IMR-90 (cell line): ENCODE data around the gene ZFAND6. TPM values are rescaled to one million over a fixed set of nuclear protein-coding genes. Genes with fewer than 3 reads are reported as not detected.

Source experiments
- ATAC-seq: fragments of 200-7000 bp; cut with Tn5 transposase; 2 replicates; pipeline ENCODE4 v1.9.1; 2020; ENCODE audit warnings: low read depth, mild to moderate bottlenecking, moderate library complexity
- BruUV-seq: library from RNA; stranded (reverse); fragments of 400-500 nt; replicated peaks from 2 replicates; lab custom pipeline; 2021; lab: Mats Ljungman, UMichigan
- CTCF ChIA-PET: fragments of 300-600 bp; formaldehyde crosslinking; extraction: SDS; loops from one replicate; lab custom pipeline; 2021; ENCODE audit warnings: antibody characterized with exemption; lab: Yijun Ruan, JAX
- POLR2A ChIA-PET: fragments of 300-600 bp; sonication (Branson Sonifier 250); formaldehyde crosslinking; loops from one replicate; lab custom pipeline; 2022; ENCODE audit warnings: antibody characterized with exemption; ENCODE audit not compliant: unreplicated experiment; lab: Charles Lee
- DNase-seq: peaks from one replicate; pipeline ENCODE4 v3.0.0; 2013
- H2AFZ ChIP-seq: replicated peaks from 2 replicates; pipeline ENCODE3; 2013; ENCODE audit warnings: low read length, mild to moderate bottlenecking; ENCODE audit not compliant: poor library complexity
- H2AK5ac ChIP-seq: 2 replicates; pipeline ENCODE4 v1.6.1; 2013; ENCODE audit warnings: low read depth, low read length, inconsistent platforms
- H2AK9ac ChIP-seq: replicated peaks from 2 replicates; pipeline ENCODE3; 2013; ENCODE audit warnings: mild to moderate bottlenecking, low read depth, low read length, moderate library complexity; ENCODE audit not compliant: poor library complexity
- H2BK120ac ChIP-seq: 2 replicates; pipeline ENCODE4 v1.6.1; 2013; ENCODE audit warnings: low read depth, low read length, inconsistent platforms
- H2BK15ac ChIP-seq: 3 replicates; pipeline ENCODE4 v1.6.1; 2013; ENCODE audit warnings: low read depth, low read length, inconsistent platforms
- H2BK20ac ChIP-seq: 2 replicates; pipeline ENCODE4 v1.6.1; 2013; ENCODE audit warnings: low read depth, mild to moderate bottlenecking, inconsistent platforms, low read length, moderate library complexity
- H2BK5ac ChIP-seq: 2 replicates; pipeline ENCODE4 v1.6.1; 2013; ENCODE audit warnings: mild to moderate bottlenecking, low read depth, low read length, inconsistent platforms; ENCODE audit not compliant: poor library complexity, severe bottlenecking
- H3K14ac ChIP-seq: replicated peaks from 2 replicates; pipeline ENCODE4 v1.6.1; 2013; ENCODE audit warnings: low read depth, low read length, inconsistent platforms
- H3K18ac ChIP-seq: 2 replicates; pipeline ENCODE4 v1.6.1; 2013; ENCODE audit warnings: low read depth, low read length, control low read depth
- H3K23ac ChIP-seq: 2 replicates; pipeline ENCODE4 v1.6.1; 2013; ENCODE audit warnings: low read depth, low read length, inconsistent platforms
- H3K27ac ChIP-seq: 2 replicates; pipeline ENCODE4 v1.5.1; 2013; ENCODE audit warnings: mild to moderate bottlenecking, control low read depth, low read length; ENCODE audit not compliant: insufficient read depth
- H3K27me3 ChIP-seq: 2 replicates; pipeline ENCODE4 v1.6.1; 2013; ENCODE audit warnings: low read length; ENCODE audit not compliant: control insufficient read depth, insufficient read depth
- H3K36me3 ChIP-seq: 2 replicates; pipeline ENCODE4 v1.6.1; 2013; ENCODE audit warnings: low read length, mixed read lengths; ENCODE audit not compliant: control insufficient read depth, insufficient read depth
- H3K4ac ChIP-seq: 2 replicates; pipeline ENCODE4 v1.6.1; 2013; ENCODE audit warnings: low read depth, low read length, inconsistent platforms
- H3K4me1 ChIP-seq: 2 replicates; pipeline ENCODE4 v1.6.1; 2013; ENCODE audit warnings: low read length, mixed read lengths; ENCODE audit not compliant: control insufficient read depth, insufficient read depth
- H3K4me2 ChIP-seq: 2 replicates; pipeline ENCODE4 v1.6.1; 2013; ENCODE audit warnings: low read depth, mild to moderate bottlenecking, control low read depth, low read length, moderate library complexity
- H3K4me3 ChIP-seq: 2 replicates; pipeline ENCODE4 v1.5.1; 2013; ENCODE audit warnings: low read depth, mild to moderate bottlenecking, control low read depth, low read length, moderate library complexity; ENCODE audit not compliant: insufficient read depth
- H3K56ac ChIP-seq: 2 replicates; pipeline ENCODE4 v1.6.1; 2013; ENCODE audit warnings: low read length, inconsistent platforms; ENCODE audit not compliant: insufficient read depth; ENCODE audit errors: extremely low read depth
- H3K79me1 ChIP-seq, 2 experiments: 2 replicates each; pipeline ENCODE4 v1.6.1; 2013; ENCODE audit warnings: low read length in 2 of 2, inconsistent platforms in 1 of 2, low read depth in 1 of 2
- H3K9ac ChIP-seq: 2 replicates; pipeline ENCODE4 v1.6.1; 2013; ENCODE audit warnings: low read depth, low read length, control low read depth
- H3K9me1 ChIP-seq: 2 replicates; pipeline ENCODE4 v1.6.1; 2013; ENCODE audit warnings: low read length, inconsistent platforms; ENCODE audit not compliant: insufficient read depth
- H3K9me3 ChIP-seq: 2 replicates; pipeline ENCODE4 v1.6.1; 2013; ENCODE audit warnings: low read length; ENCODE audit not compliant: control insufficient read depth, insufficient read depth
- H4K20me1 ChIP-seq: 2 replicates; pipeline ENCODE4 v1.6.1; 2013; ENCODE audit warnings: low read length, inconsistent platforms; ENCODE audit not compliant: insufficient read depth
- H4K5ac ChIP-seq: 2 replicates; pipeline ENCODE4 v1.6.1; 2013; ENCODE audit warnings: mild to moderate bottlenecking, low read depth, low read length, control low read depth
- H4K8ac ChIP-seq, 2 experiments: 2 replicates each; pipeline ENCODE4 v1.6.1; 2013; ENCODE audit warnings: low read depth in 2 of 2, low read length in 2 of 2, control low read depth in 1 of 2, inconsistent platforms in 1 of 2
- H4K91ac ChIP-seq: 2 replicates; pipeline ENCODE4 v1.6.1; 2013; ENCODE audit warnings: low read depth, low read length, inconsistent platforms; ENCODE audit not compliant: insufficient read depth
- MAFK ChIP-seq: IDR thresholded peaks from 2 replicates; pipeline ENCODE4 v1.6.1; 2012; ENCODE audit warnings: low read depth, low read length, improper control_type of control experiment
- SMC3 ChIP-seq: fragments of 150-350 bp; IDR thresholded peaks from 2 replicates; pipeline ENCODE4 v1.6.1; 2016; ENCODE audit warnings: low read depth, mild to moderate bottlenecking, antibody characterized with exemption, low read length, moderate library complexity
- WGBS, 2 experiments: methylation state at CpG; one replicate each; pipeline versions ENCODE4 v1.1.5 to v1.1.7; 2013; ENCODE audit warnings: missing lambda C conversion rate in 2 of 2; ENCODE audit not compliant: insufficient read length in 1 of 2; ENCODE audit errors: extremely low coverage in 2 of 2; 5-methylcytosine and 5-hydroxymethylcytosine counted together
- dilution Hi-C: fragments of 300-500 bp; cut with HindIII; formaldehyde crosslinking; loops from one replicate; pipeline ENCODE4 v1.14.3; 2018; ENCODE audit warnings: low sequenced_read_pairs; ENCODE audit not compliant: unreplicated experiment
- in situ Hi-C: fragments of 300-500 bp; cut with MboI; formaldehyde crosslinking; loops from 3 replicates; pipeline ENCODE4 v1.14.3; 2019; ENCODE audit warnings: low sequenced_read_pairs, inconsistent platforms, mixed read lengths
- intact Hi-C: fragments of 100-400 bp; cut with micrococcal nuclease; formaldehyde crosslinking; loops from 2 replicates; pipeline ENCODE4 v1.10.0; 2022
- polyA plus RNA-seq, 3 experiments: library from polyadenylated mRNA; depleted of rRNA; stranded (reverse); fragments of >200 nt; gene quantifications; 2 replicates each; pipeline ENCODE4 v1.2.3, GENCODE V29; 2012; ENCODE audit warnings: low replicate concordance in 1 of 3
- total RNA-seq: library from RNA; depleted of rRNA; stranded (reverse); fragments of >200 nt; gene quantifications from 2 replicates; pipeline ENCODE4 v1.2.3, GENCODE V29; 2012

Gene ZFAND6
- total and polyA plus RNA-seq, 2 of the 4 experiments (the other 2 are of a cell fraction): 77.5 to 96.4 TPM

GRCh38 chr15:80073197-80073596 lies 13.7 kb downstream of the ZFAND6 start:
- Histone ChIP-seq H4K20me1 (peaks cover 15% of the 10 kb centered on the region; the same call in 1 of the 2 replicates), H3K4me2 (peak overlapping the region; percentile 94), H3K36me3 (no peaks in the 10 kb centered on the region), H3K4me3 (peak overlapping the region; percentile 47; the same call in 1 of the 2 replicates), H4K91ac (no peak overlapping the region), H3K56ac (no peak overlapping the region), H3K4ac (no peak overlapping the region), H3K9me3 (no peaks in the 10 kb centered on the region), H3K79me1 (peaks cover 3 to 43% of the 10 kb centered on the region in 2 experiments; a peak in 3 of 4 replicates), H3K9ac (peak overlapping the region; percentile 45; the same call in 1 of the 2 replicates), H3K23ac (no peak overlapping the region), H3K27ac (no peak overlapping the region; the same call in 1 of the 2 replicates), H2AFZ (no peak overlapping the region), H2BK120ac (no peak overlapping the region), H4K8ac (no peak overlapping the region), H2AK5ac (no peak overlapping the region), H2BK5ac (no peak overlapping the region), H2AK9ac (no peak overlapping the region), H3K9me1 (peaks cover 7% of the 10 kb centered on the region; the same call in 1 of the 2 replicates), H2BK20ac (no peak overlapping the region), H3K14ac (no peak overlapping the region), H4K5ac (no peak overlapping the region), H3K18ac (no peak overlapping the region), H2BK15ac (no peak overlapping the region), H3K4me1 (peaks cover 2% of the 10 kb centered on the region; the same call in 1 of the 2 replicates), H3K27me3 (no peaks in the 10 kb centered on the region)
- TF ChIP-seq MAFK (peak; percentile 29; the same call in 1 of the 2 replicates), SMC3 (no peak)
- dilution Hi-C loops: no loop called here
- DNase-seq (no peak), ATAC-seq (no peak)
- POLR2A ChIA-PET: no interaction called here
- intact Hi-C loops: loop anchor here (5.0 kb wide), 1 partner anchor 99 kb away; no protein-coding TSS in a partner anchor
- CTCF ChIA-PET: interaction anchor here (0.6 kb wide), 1 partner anchor 984 kb away, joined by 3 read pairs; no protein-coding TSS in a partner anchor
- no TSS peak for BruUV-seq
- in situ Hi-C loops: no loop called here
- no CpG with 5 or more reads among the region's 3 CpGs for WGBS, 2 experiments
